ENCODE measurements around the gene RIN1. TPM values are rescaled to one million over a fixed set of nuclear protein-coding genes. Genes with fewer than 3 reads are reported as not detected.
A peak's percentile ranks its signal among the peaks of the same experiment; 100 is the strongest.

RIN1 gene
- total and polyA plus RNA-seq, 2 of the 13 experiments (the other 11 are each of a cell fraction or from before 2014, with no cell fraction given) = 2.4 to 4.1 TPM

DNA sequence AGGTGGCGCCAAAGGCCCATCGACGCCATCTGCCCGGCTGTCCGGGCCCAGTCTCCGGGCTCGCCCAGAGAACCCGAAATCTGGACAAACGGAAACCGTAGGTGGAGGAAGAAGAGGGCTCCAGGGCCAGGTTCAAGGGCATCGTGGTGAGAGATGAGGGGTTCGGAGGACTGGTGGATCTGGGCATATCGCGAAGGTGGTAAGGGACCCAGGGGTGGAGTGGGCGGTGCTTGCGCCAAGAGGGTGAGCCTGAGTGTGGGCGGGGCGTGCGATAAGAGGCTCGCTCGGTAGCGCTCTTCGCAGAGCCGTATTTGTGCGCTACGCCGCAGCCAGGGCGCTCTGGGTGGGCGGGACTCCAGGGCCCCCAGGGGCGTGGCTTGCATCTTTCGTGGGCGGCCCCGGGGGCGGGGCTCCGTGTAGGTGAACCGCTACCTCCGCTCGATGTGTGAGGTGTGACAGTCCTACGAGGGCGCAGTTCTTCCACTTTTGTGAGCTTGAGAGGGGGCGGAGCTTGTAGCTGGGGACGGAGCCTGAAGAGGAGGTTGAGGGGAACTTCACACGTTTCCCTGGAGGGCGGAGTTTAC is 24.2 kb downstream of the RIN1 start (continued):
- TF ChIP-seq PRDM10 (CRISPR knock-in tag; IDR thresholded peaks at IDR 0.05; ENCODE audit: low read depth) (0 out of 2 replicates have a peak, but pooled peaks have one; percentile 43), MLX (CRISPR knock-in tag; IDR thresholded peaks at IDR 0.05) (peak; percentile 34; the same call in 1 of the 2 replicates), NCOR1 (IDR thresholded peaks at IDR 0.05; ENCODE audit: borderline replicate concordance, low read length) (peak; percentile 47; the same call in 1 of the 2 replicates), ZNF891 (CRISPR knock-in tag; IDR thresholded peaks at IDR 0.05) (peak; percentile 59; the same call in 1 of the 2 replicates), RFXAP (CRISPR knock-in tag; IDR thresholded peaks at IDR 0.05; ENCODE audit: borderline replicate concordance) (peak; percentile 45; the same call in 1 of the 2 replicates), TBX2 (CRISPR knock-in tag; IDR thresholded peaks at IDR 0.05; ENCODE audit: borderline replicate concordance) (peak; percentile 79), DDIT3 (CRISPR knock-in tag; IDR thresholded peaks at IDR 0.05) (no peak), NFYB (CRISPR knock-in tag; IDR thresholded peaks at IDR 0.05) (no peak), MXI1 (IDR thresholded peaks at IDR 0.05; ENCODE audit: borderline replicate concordance, low read depth, low read length) (no peak; the same call in 2 of the 3 replicates), ZNF598 (CRISPR knock-in tag; IDR thresholded peaks at IDR 0.05; ENCODE audit: borderline replicate concordance) (peak; percentile 62; the same call in 1 of the 2 replicates), BHLHE40 (IDR thresholded peaks at IDR 0.05; ENCODE audit: low read length) (no peak), GMEB1 (CRISPR knock-in tag; IDR thresholded peaks at IDR 0.05; ENCODE audit: borderline replicate concordance) (peak; percentile 52; the same call in 1 of the 2 replicates), RARG (CRISPR knock-in tag; IDR thresholded peaks at IDR 0.05; ENCODE audit: low read depth) (peak; percentile 65; the same call in 1 of the 2 replicates), MXD4 (CRISPR knock-in tag; IDR thresholded peaks at IDR 0.05) (peak; percentile 26; the same call in 1 of the 2 replicates), ZNF136 (CRISPR knock-in tag; IDR thresholded peaks at IDR 0.05; ENCODE audit: low read depth) (no peak), RFX3 (CRISPR knock-in tag; IDR thresholded peaks at IDR 0.05) (no peak), ZNF354B (CRISPR knock-in tag; IDR thresholded peaks at IDR 0.05) (no peak), MAFK (conservative IDR thresholded peaks at IDR 0.05 in 1 of 2, IDR thresholded peaks at IDR 0.05 in 1 of 2; ENCODE audit: low read length in 2 of 2) (no peak), KDM3A (CRISPR knock-in tag; IDR thresholded peaks at IDR 0.05; ENCODE audit: low read depth) (0 out of 2 replicates have a peak, but pooled peaks have one; percentile 76)
- TF ChIP-seq, protein P1, sequence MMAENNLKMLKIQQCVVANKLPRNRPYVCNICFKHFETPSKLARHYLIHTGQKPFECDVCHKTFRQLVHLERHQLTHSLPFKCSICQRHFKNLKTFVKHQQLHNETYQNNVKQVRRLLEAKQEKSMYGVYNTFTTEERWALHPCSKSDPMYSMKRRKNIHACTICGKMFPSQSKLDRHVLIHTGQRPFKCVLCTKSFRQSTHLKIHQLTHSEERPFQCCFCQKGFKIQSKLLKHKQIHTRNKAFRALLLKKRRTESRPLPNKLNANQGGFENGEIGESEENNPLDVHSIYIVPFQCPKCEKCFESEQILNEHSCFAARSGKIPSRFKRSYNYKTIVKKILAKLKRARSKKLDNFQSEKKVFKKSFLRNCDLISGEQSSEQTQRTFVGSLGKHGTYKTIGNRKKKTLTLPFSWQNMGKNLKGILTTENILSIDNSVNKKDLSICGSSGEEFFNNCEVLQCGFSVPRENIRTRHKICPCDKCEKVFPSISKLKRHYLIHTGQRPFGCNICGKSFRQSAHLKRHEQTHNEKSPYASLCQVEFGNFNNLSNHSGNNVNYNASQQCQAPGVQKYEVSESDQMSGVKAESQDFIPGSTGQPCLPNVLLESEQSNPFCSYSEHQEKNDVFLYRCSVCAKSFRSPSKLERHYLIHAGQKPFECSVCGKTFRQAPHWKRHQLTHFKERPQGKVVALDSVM (CRISPR knock-in tag; IDR thresholded peaks at IDR 0.05) = no peak

Measured in HepG2 (cell line).